H1 (cell line): ENCODE results near the gene DENND1A. TPM values are rescaled to one million over a fixed set of nuclear protein-coding genes. Genes with fewer than 3 reads are reported as not detected.

Source experiments
- CTCF ChIA-PET: fragments of 300-600 bp; sonication (Branson Sonifier 250); formaldehyde crosslinking; loops from one replicate; lab custom pipeline; 2021; ENCODE audit not compliant: partially characterized antibody; lab: Charles Lee
- POLR2A ChIA-PET: fragments of 300-600 bp; sonication (Branson Sonifier 250); formaldehyde crosslinking; loops from one replicate; lab custom pipeline; 2021; ENCODE audit warnings: inconsistent platforms; ENCODE audit not compliant: partially characterized antibody; lab: Charles Lee
- DNase-seq, 2 experiments: peaks; one replicate each; pipeline versions ENCODE4 v3.0.0 to v3.0.0-alpha.2; 2010 to 2022; ENCODE audit warnings: low spot score in 2 of 2, low read depth in 1 of 2, mixed read lengths in 1 of 2
- FAIRE-seq: peaks from 2 replicates; lab custom pipeline; 2011; peaks lifted over from hg19 to GRCh38; lab: Jason Lieb, UNC
- H2AFZ ChIP-seq: 2 replicates; pipeline ENCODE4 v1.8.1; 2012; ENCODE audit warnings: low read length, inconsistent platforms
- H2AK5ac ChIP-seq: 2 replicates; pipeline ENCODE4 v1.6.1; 2013; ENCODE audit warnings: low read depth, low read length
- H2BK120ac ChIP-seq: replicated peaks from 2 replicates; pipeline ENCODE3; 2013; ENCODE audit warnings: low read depth, low read length, inconsistent platforms
- H2BK12ac ChIP-seq: 2 replicates; pipeline ENCODE4 v1.6.1; 2013; ENCODE audit warnings: low read depth, low read length
- H2BK15ac ChIP-seq: 2 replicates; pipeline ENCODE4 v1.6.1; 2013; ENCODE audit warnings: low read length
- H2BK20ac ChIP-seq: 2 replicates; pipeline ENCODE4 v1.6.1; 2013; ENCODE audit warnings: low read length
- H2BK5ac ChIP-seq: 2 replicates; pipeline ENCODE4 v1.6.1; 2013; ENCODE audit warnings: low read depth, low read length
- H3K14ac ChIP-seq: 2 replicates; pipeline ENCODE4 v1.6.1; 2013; ENCODE audit warnings: inconsistent platforms; ENCODE audit not compliant: insufficient read length
- H3K18ac ChIP-seq: 2 replicates; pipeline ENCODE4 v1.6.1; 2013; ENCODE audit warnings: low read length; ENCODE audit errors: extremely low read depth
- H3K23ac ChIP-seq: 2 replicates; pipeline ENCODE4 v1.6.1; 2013; ENCODE audit warnings: inconsistent platforms; ENCODE audit not compliant: insufficient read length
- H3K23me2 ChIP-seq: 2 replicates; pipeline ENCODE4 v1.6.1; 2013; ENCODE audit warnings: low read depth, low read length
- H3K27ac ChIP-seq: 2 replicates; pipeline ENCODE4 v1.6.1; 2011; ENCODE audit warnings: low read depth, low read length, inconsistent platforms
- H3K27me3 ChIP-seq, 4 experiments: replicated peaks in 1 of 4; 1 replicate in 1 of 4; 2 replicates in 3 of 4; pipeline versions ENCODE4 v1.6.1 to v1.8.1; 2011 to 2013; ENCODE audit warnings: low read length in 3 of 4, mild to moderate bottlenecking in 3 of 4, inconsistent platforms in 2 of 4, mixed read lengths in 2 of 4, moderate library complexity in 1 of 4; ENCODE audit not compliant: control insufficient read depth in 3 of 4, insufficient read depth in 3 of 4; ENCODE audit errors: extremely low read depth in 1 of 4
- H3K36me3 ChIP-seq, 4 experiments: 2 replicates each; pipeline versions ENCODE4 v1.6.1 to v1.8.1; 2011 to 2013; ENCODE audit warnings: mild to moderate bottlenecking in 4 of 4, low read length in 3 of 4, moderate library complexity in 2 of 4, control low read depth in 1 of 4, inconsistent platforms in 1 of 4; ENCODE audit not compliant: insufficient read depth in 4 of 4, control insufficient read depth in 2 of 4
- H3K4ac ChIP-seq: replicated peaks from 2 replicates; pipeline ENCODE3; 2013; ENCODE audit warnings: low read length, low read depth, mixed read lengths, inconsistent platforms; ENCODE audit not compliant: insufficient read length
- H3K4me1 ChIP-seq, 4 experiments: replicated peaks in 1 of 4; 1 replicate in 1 of 4; 2 replicates in 3 of 4; pipeline versions ENCODE4 v1.6.1 to v1.8.1; 2011 to 2013; ENCODE audit warnings: low read length in 3 of 4, inconsistent platforms in 2 of 4, mixed read lengths in 1 of 4; ENCODE audit not compliant: insufficient read depth in 4 of 4, control insufficient read depth in 3 of 4
- H3K4me2 ChIP-seq, 2 experiments: 2 replicates each; pipeline versions ENCODE4 v1.6.1 to v1.8.1; 2011 to 2013; ENCODE audit warnings: low read depth in 2 of 2, low read length in 2 of 2, control low read depth in 1 of 2, inconsistent platforms in 1 of 2, mild to moderate bottlenecking in 1 of 2; ENCODE audit not compliant: insufficient read depth in 1 of 2
- H3K4me3 ChIP-seq, 4 experiments: fragments of 200-600, 300-600 bp in 1 of 4; sonication (generic), shearing (Covaris generic), sonication (Bioruptor Twin) in 1 of 4; 2 replicates each; pipeline versions ENCODE4 v1.5.1 to v1.8.1; 2011 to 2016; ENCODE audit warnings: low read length in 4 of 4, low read depth in 3 of 4, control low read depth in 2 of 4, inconsistent platforms in 2 of 4, mild to moderate bottlenecking in 2 of 4, mixed read lengths in 1 of 4, moderate library complexity in 1 of 4; ENCODE audit not compliant: insufficient read depth in 2 of 4; ENCODE audit errors: extremely low read depth in 1 of 4
- H3K56ac ChIP-seq: replicated peaks from 2 replicates; pipeline ENCODE3; 2013; ENCODE audit warnings: low read depth, mild to moderate bottlenecking, mixed read lengths, low read length, inconsistent platforms; ENCODE audit not compliant: insufficient read length
- H3K79me1 ChIP-seq: 2 replicates; pipeline ENCODE4 v1.6.1; 2013; ENCODE audit warnings: low read depth, low read length, control low read depth
- H3K79me2 ChIP-seq, 2 experiments: 2 replicates each; pipeline versions ENCODE4 v1.6.1 to v1.8.1; 2012 to 2013; ENCODE audit warnings: low read length in 2 of 2, mild to moderate bottlenecking in 2 of 2, inconsistent platforms in 1 of 2; ENCODE audit not compliant: insufficient read depth in 2 of 2, control insufficient read depth in 1 of 2
- H3K9ac ChIP-seq, 4 experiments: replicated peaks in 1 of 4; 1 replicate in 1 of 4; 2 replicates in 3 of 4; pipeline versions ENCODE4 v1.6.1 to v1.8.1; 2011 to 2013; ENCODE audit warnings: low read depth in 3 of 4, low read length in 3 of 4, control low read depth in 2 of 4, mild to moderate bottlenecking in 2 of 4, moderate library complexity in 2 of 4, inconsistent platforms in 1 of 4; ENCODE audit errors: extremely low read depth in 1 of 4
- H3K9me3 ChIP-seq, 2 experiments: 2 replicates each; pipeline versions ENCODE4 v1.6.1 to v1.8.1; 2012 to 2013; ENCODE audit warnings: mild to moderate bottlenecking in 2 of 2, moderate library complexity in 2 of 2, control low read depth in 1 of 2, inconsistent platforms in 1 of 2, low read depth in 1 of 2, low read length in 1 of 2, mixed read lengths in 1 of 2; ENCODE audit not compliant: insufficient read depth in 2 of 2
- H4K20me1 ChIP-seq, 2 experiments: replicated peaks in 1 of 2; 2 replicates each; pipeline versions ENCODE3 to v1.8.1; 2011 to 2013; ENCODE audit warnings: inconsistent platforms in 2 of 2, low read length in 2 of 2, mild to moderate bottlenecking in 1 of 2; ENCODE audit not compliant: insufficient read depth in 2 of 2, control insufficient read depth in 1 of 2
- H4K5ac ChIP-seq: 2 replicates; pipeline ENCODE4 v1.6.1; 2013; ENCODE audit warnings: low read length, low read depth, mixed read lengths, inconsistent platforms; ENCODE audit not compliant: insufficient read length
- H4K8ac ChIP-seq: 2 replicates; pipeline ENCODE4 v1.8.0; 2013; ENCODE audit warnings: mild to moderate bottlenecking, moderate library complexity, low read length, inconsistent platforms; ENCODE audit not compliant: insufficient read depth; ENCODE audit errors: extremely low read depth
- H4K91ac ChIP-seq: replicated peaks from 2 replicates; pipeline ENCODE3; 2013; ENCODE audit warnings: low read length, mixed read lengths, inconsistent platforms; ENCODE audit not compliant: insufficient read length
- CBX5 ChIP-seq: fragments of 300-800, 300-1000 bp; sonication (generic); IDR thresholded peaks from 2 replicates; pipeline ENCODE4 v1.7.1; 2016; ENCODE audit warnings: antibody characterized with exemption, low read length, low read depth
- CEBPB ChIP-seq: IDR thresholded peaks from 2 replicates; pipeline ENCODE4 v1.6.1; 2012; ENCODE audit warnings: low read depth, low read length
- EP300 ChIP-seq, 2 experiments: IDR thresholded peaks; 1 replicate in 1 of 2; 2 replicates in 1 of 2; pipeline ENCODE4 v1.6.1; 2011 to 2012; ENCODE audit warnings: low read depth in 2 of 2, low read length in 2 of 2, mild to moderate bottlenecking in 2 of 2, borderline replicate concordance in 1 of 2, inconsistent platforms in 1 of 2, moderate library complexity in 1 of 2
- HDAC6 ChIP-seq: IDR thresholded peaks from one replicate; pipeline ENCODE4 v1.7.1; 2012; ENCODE audit warnings: low read depth, mild to moderate bottlenecking, inconsistent platforms, low read length, moderate library complexity
- RBBP5 ChIP-seq: IDR thresholded peaks from 2 replicates; pipeline ENCODE4 v1.7.1; 2012; ENCODE audit warnings: low read depth, mild to moderate bottlenecking, inconsistent platforms, low read length, moderate library complexity, borderline replicate concordance
- RXRA ChIP-seq: IDR thresholded peaks from 2 replicates; pipeline ENCODE4 v1.6.1; 2011; ENCODE audit warnings: low read depth, mild to moderate bottlenecking, low read length, moderate library complexity; ENCODE audit not compliant: insufficient read depth
- SIRT6 ChIP-seq: IDR thresholded peaks from one replicate; pipeline ENCODE4 v1.7.1; 2012; ENCODE audit warnings: low read length, inconsistent platforms
- TEAD4 ChIP-seq: IDR thresholded peaks from 2 replicates; pipeline ENCODE4 v1.6.1; 2012; ENCODE audit warnings: low read depth, low read length, inconsistent platforms, mixed read lengths
- WGBS, 2 experiments: shearing (Covaris generic) in 1 of 2; methylation state at CpG; one replicate each; pipeline versions ENCODE4 v1.1.6 to v1.1.7; 2013 to 2015; ENCODE audit warnings: low lambda C conversion rate in 2 of 2, mixed read lengths in 2 of 2, inconsistent platforms in 1 of 2, low coverage in 1 of 2, missing lambda C conversion rate in 1 of 2; ENCODE audit not compliant: insufficient replicate concordance in 2 of 2, insufficient coverage in 1 of 2, insufficient read length in 1 of 2; ENCODE audit errors: extremely low coverage in 1 of 2, missing lambda C conversion rate in 1 of 2; 5-methylcytosine and 5-hydroxymethylcytosine counted together
- polyA plus RNA-seq, 7 experiments: library from polyadenylated mRNA; depleted of rRNA in 3 of 7; stranded (reverse) in 5 of 7; unstranded in 2 of 7; fragments of >200 nt in 5 of 7; fragments of 200-250 nt in 2 of 7; gene quantifications; 1 replicate in 5 of 7; 2 replicates in 1 of 7; 4 replicates in 1 of 7; pipeline versions ENCODE4 v1.2.1 to v1.2.3, GENCODE V29; 2011 to 2013; ENCODE audit warnings: missing spikeins in 2 of 7, mixed read lengths in 2 of 7
- total RNA-seq: library from RNA; stranded (reverse); fragmentation: NEBNext Ultra II Directional; extraction: Animal tissue kit (Norgen Biotek cat#: 25700); gene quantifications from 2 replicates; pipeline ENCODE4 v1.2.1, GENCODE V29; 2021
- TF ChIP-seq, protein P1 (sequence below): IDR thresholded peaks from 2 replicates; pipeline ENCODE4 v1.6.1; 2012; ENCODE audit warnings: inconsistent platforms

DENND1A gene
- total and polyA plus RNA-seq, 2 of the 8 experiments (the other 6 are each of a cell fraction or from before 2014, with no cell fraction given): 24.1 to 26.4 TPM

DNA sequence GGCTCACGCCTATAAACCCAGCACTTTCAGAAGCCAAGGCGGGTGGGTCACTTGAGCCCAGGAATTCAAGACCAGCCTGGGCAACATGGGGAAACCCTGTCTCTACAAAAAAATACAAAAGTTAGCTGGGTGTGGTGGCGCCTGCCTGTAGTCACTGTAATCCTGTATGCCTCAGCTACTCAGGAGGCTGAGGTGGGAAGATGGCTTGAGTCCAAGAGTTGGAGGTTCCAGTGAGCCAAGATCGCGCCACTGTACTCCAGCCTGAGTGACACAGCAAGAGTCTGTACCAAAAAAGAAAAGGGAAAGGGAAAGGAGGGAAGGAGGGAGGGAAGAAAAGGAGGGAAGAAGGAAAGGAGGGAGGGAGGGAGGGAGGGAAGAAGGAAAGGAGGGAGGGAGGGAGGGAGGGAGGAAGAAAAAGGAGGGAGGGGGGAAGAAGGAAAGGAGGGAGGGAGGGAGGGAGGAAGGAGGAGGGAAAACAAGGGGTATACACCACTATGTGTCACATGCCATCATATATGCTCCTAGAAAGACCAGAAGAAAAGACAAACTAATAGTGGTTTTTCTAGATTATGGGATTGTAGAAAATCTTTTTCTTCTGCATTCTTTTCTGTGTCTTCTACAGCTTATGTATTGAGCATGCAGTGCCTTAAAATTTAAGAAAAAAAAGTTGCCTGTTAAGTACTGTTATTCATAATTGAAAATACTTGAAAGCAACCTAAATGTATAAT is 240.1 kb downstream of the DENND1A start:
- WGBS, 2 experiments: 87% methylated on average over 5 of the region's 5 CpGs; no CpG with 5 or more reads in 1 of the 2 experiments
- POLR2A ChIA-PET: no interaction called here
- Histone ChIP-seq H4K8ac (no peak overlapping the region), H3K14ac (no peak overlapping the region), H3K4ac (no peak overlapping the region), H3K9ac (no peak overlapping the region), H3K79me1 (no peaks in the 10 kb centered on the region; the same call in 1 of the 2 replicates), H3K36me3 (no peaks in the 10 kb centered on the region), H3K27ac (no peak overlapping the region), H2BK120ac (no peak overlapping the region), H3K4me2 (no peak overlapping the region), H4K5ac (no peak overlapping the region), H3K9me3 (no peaks in the 10 kb centered on the region), H3K18ac (no peak overlapping the region), H3K79me2 (no peaks in the 10 kb centered on the region), H2BK5ac (no peak overlapping the region), H2BK15ac (no peak overlapping the region), H2BK20ac (no peak overlapping the region), H4K91ac (no peak overlapping the region), H2AFZ (no peak overlapping the region), H3K4me3 (no peak overlapping the region), H4K20me1 (no peaks in the 10 kb centered on the region), H3K4me1 (peaks cover 0 to 3% (median 0%) of the 10 kb centered on the region in 4 experiments; a peak in 2 of 7 replicates), H3K23me2 (no peaks in the 10 kb centered on the region), H3K56ac (no peak overlapping the region), H3K23ac (no peak overlapping the region), H3K27me3 (no peaks in the 10 kb centered on the region), H2BK12ac (no peak overlapping the region), H2AK5ac (no peak overlapping the region)
- DNase-seq (no peak), FAIRE-seq (peak; percentile 84)
- TF ChIP-seq, protein P1, sequence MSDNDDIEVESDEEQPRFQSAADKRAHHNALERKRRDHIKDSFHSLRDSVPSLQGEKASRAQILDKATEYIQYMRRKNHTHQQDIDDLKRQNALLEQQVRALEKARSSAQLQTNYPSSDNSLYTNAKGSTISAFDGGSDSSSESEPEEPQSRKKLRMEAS: no peak
- TF ChIP-seq TEAD4: no peak
- no peak for TF ChIP-seq SIRT6
- no peak for TF ChIP-seq RXRA
- TF ChIP-seq CBX5: no peak
- TF ChIP-seq EP300 (IDR thresholded peaks at IDR 0.05; ENCODE audit: borderline replicate concordance in 1 of 2, low read depth in 2 of 2, low read length in 2 of 2): no peak
- no peak for TF ChIP-seq RBBP5
- TF ChIP-seq HDAC6: no peak
- no peak for TF ChIP-seq CEBPB
- CTCF ChIA-PET: no interaction called here
